ENCODE results near the gene TAB2. TPM values are rescaled to one million over a fixed set of nuclear protein-coding genes. Genes with fewer than 3 reads are reported as not detected.

Gene TAB2
- total RNA-seq, 1 experiment from 2014 or later: 56.7 TPM

DNA sequence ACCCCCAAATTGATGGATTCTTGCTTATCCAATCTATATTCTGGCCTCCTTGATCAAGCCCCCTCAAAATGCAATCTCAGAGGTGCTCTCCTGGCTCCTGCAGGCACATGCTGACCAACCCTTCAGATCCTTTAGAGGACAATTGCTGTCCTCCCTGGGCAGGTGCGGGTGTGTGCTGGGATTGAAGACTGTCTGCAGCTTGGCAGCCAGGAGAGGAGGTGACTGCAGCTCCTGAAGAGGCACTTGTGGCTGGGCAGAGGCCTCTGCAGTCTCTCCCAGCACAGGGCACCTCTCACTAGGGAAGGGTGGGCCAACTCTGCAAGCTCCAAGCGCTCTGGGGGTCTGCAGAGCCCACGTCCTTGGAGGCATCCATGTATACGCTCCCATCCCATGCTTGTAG is 111.1 kb downstream of the TAB2 start:
- peaks cover 1% of the 10 kb centered on the region; the same call in 1 of the 2 replicates for H3K27me3 ChIP-seq (ENCODE audit: insufficient read depth, low read length)
- ChIA-PET POLR2A (no interaction called here), CTCF (interaction anchor here (1.2 kb wide), 1 partner anchor 352 kb away, joined by 3 read pairs; no protein-coding TSS in a partner anchor), RAD21 (ENCODE audit: low non-redundant PET in 1 of 2, low total read pairs in 2 of 2, uncharacterized antibody in 2 of 2, unreplicated experiment in 2 of 2) (no interaction called here)
- no peaks in the 10 kb centered on the region for H4K20me1 ChIP-seq (ENCODE audit: insufficient read depth)
- H3K4me2 ChIP-seq (ENCODE audit: low read length): no peak overlapping the region
- no peak for TF ChIP-seq ZFX (IDR thresholded peaks at IDR 0.05)
- no peak for TF ChIP-seq CBX3 (IDR thresholded peaks at IDR 0.05; ENCODE audit: low read depth)
- no peak for TF ChIP-seq EZH2phosphoT487 (IDR thresholded peaks at IDR 0.05; ENCODE audit: borderline replicate concordance)
- no peak for TF ChIP-seq EGR1 (IDR thresholded peaks at IDR 0.05; ENCODE audit: low read depth)
- TF ChIP-seq CEBPB (IDR thresholded peaks at IDR 0.05; ENCODE audit: low read depth): no peak
- no peak overlapping the region for H3K9ac ChIP-seq (ENCODE audit: low read length)
- no peak overlapping the region for H2AFZ ChIP-seq (ENCODE audit: low read depth, low read length, poor library complexity, severe bottlenecking)
- no peaks in the 10 kb centered on the region for H3K9me3 ChIP-seq (ENCODE audit: control insufficient read depth in 1 of 2, insufficient read depth in 1 of 2, low read depth in 1 of 2, low read length in 2 of 2)
- no peak for DNase-seq (ENCODE audit: low read depth, low spot score)
- no peaks in the 10 kb centered on the region for H3K79me2 ChIP-seq (ENCODE audit: insufficient read depth, low read length)
- H3K4me1 ChIP-seq (ENCODE audit: control insufficient read depth in 1 of 2, insufficient read depth in 2 of 2, low read length in 2 of 2): peaks cover 0 to 7% of the 10 kb centered on the region in 2 experiments; a peak in 2 of 4 replicates
- intact Hi-C loops (cut with micrococcal nuclease): no loop called here
- BruUV-seq (replicated peaks): no TSS peak
- ATAC-seq: no peak
- no peak overlapping the region for H3K27ac ChIP-seq (ENCODE audit: low read depth, low read length)
- no peaks in the 10 kb centered on the region for H3K9me2 ChIP-seq (ENCODE audit: insufficient read depth)
- H3K4me3 ChIP-seq (replicated peaks in 1 of 2; ENCODE audit: low read depth in 1 of 2, low read length in 2 of 2): no peak overlapping the region
- H3K36me3 ChIP-seq (ENCODE audit: control insufficient read depth in 1 of 2, insufficient read depth in 2 of 2, low read length in 2 of 2): no peaks in the 10 kb centered on the region

DNA sequence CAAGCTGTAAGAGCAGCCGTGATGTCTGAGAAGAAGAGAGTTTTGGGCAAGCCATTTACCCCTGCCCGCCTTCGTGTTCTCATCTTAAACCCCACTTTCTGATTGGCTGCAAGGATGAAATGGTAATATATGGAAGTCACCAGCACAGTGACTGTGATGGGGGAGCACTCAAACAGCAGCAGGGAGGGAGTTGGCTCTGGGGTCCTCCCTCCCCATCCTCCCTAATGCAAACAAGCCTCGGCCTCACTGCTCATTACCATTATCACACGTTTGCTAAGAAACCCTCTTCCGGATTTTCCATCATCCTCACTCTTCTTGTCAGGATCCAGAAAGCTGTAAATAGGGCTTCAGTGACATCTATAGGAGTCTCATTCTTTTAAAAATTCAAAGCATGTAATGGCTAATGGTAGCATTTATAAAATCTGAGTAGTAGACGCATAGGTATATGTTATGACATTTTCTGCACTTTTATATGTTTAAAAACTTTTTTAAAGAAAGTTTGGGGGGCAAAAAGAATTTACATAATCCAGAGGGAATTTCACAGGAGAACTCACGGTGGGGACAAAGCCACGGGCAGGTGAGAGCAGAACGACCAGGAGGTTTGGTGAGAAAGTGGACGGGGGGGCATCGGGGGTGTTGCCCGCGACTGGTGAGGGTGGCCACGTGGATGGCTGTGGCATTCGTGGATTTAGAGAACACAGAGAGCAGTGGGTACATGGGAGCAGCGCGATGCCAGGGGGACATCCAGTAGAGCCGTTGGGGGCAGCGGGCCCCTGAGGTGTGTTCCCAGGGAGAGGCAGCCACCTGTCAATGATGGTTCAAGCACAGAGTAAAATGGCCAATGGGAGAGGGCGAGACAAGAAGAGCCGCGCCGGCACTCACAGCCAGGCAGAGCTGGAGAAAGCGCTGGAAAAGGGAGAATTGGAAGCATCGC is 112.2 kb downstream of the TAB2 start:
- CTCF ChIA-PET: interaction anchor here (1.2 kb wide), 1 partner anchor 353 kb away, joined by 3 read pairs; no protein-coding TSS in a partner anchor

More for the DNA sequence above, 112.2 kb downstream of the TAB2 start:
- Histone ChIP-seq H3K9me2 (ENCODE audit: insufficient read depth) (no peaks in the 10 kb centered on the region), H2AFZ (ENCODE audit: low read depth, low read length, poor library complexity, severe bottlenecking) (no peak overlapping the region), H3K79me2 (ENCODE audit: insufficient read depth, low read length) (no peaks in the 10 kb centered on the region), H4K20me1 (ENCODE audit: insufficient read depth) (no peaks in the 10 kb centered on the region), H3K4me3 (replicated peaks in 1 of 2; ENCODE audit: low read depth in 1 of 2, low read length in 2 of 2) (no peak overlapping the region), H3K4me1 (ENCODE audit: control insufficient read depth in 1 of 2, insufficient read depth in 2 of 2, low read length in 2 of 2) (peaks cover 0 to 7% of the 10 kb centered on the region in 2 experiments; a peak in 2 of 4 replicates), H3K27me3 (ENCODE audit: insufficient read depth, low read length) (no peaks in the 10 kb centered on the region), H3K36me3 (ENCODE audit: control insufficient read depth in 1 of 2, insufficient read depth in 2 of 2, low read length in 2 of 2) (no peaks in the 10 kb centered on the region), H3K9me3 (ENCODE audit: control insufficient read depth in 1 of 2, insufficient read depth in 1 of 2, low read depth in 1 of 2, low read length in 2 of 2) (no peaks in the 10 kb centered on the region), H3K27ac (ENCODE audit: low read depth, low read length) (no peak overlapping the region), H3K4me2 (ENCODE audit: low read length) (no peak overlapping the region), H3K9ac (ENCODE audit: low read length) (no peak overlapping the region)
- TF ChIP-seq RAD21 (IDR thresholded peaks at IDR 0.05; ENCODE audit: low read depth) (peak; percentile 49; the same call in 1 of the 2 replicates), SIN3A (IDR thresholded peaks at IDR 0.05; ENCODE audit: low read depth) (no peak), CTCF (IDR thresholded peaks at IDR 0.05 in 2 of 3, conservative IDR thresholded peaks at IDR 0.05 in 1 of 3; ENCODE audit: borderline replicate concordance in 1 of 3, insufficient read depth in 1 of 3, low read depth in 2 of 3, low read length in 2 of 3) (peak in 1 of 3 experiments; percentile 21; a peak in 1 of 6 replicates), FOSL1 (IDR thresholded peaks at IDR 0.05; ENCODE audit: low read depth) (no peak), ZNF274 (IDR thresholded peaks at IDR 0.05; ENCODE audit: low read depth, low read length) (no peak)
- TF ChIP-seq, protein P1, sequence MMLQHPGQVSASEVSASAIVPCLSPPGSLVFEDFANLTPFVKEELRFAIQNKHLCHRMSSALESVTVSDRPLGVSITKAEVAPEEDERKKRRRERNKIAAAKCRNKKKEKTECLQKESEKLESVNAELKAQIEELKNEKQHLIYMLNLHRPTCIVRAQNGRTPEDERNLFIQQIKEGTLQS (IDR thresholded peaks at IDR 0.05): no peak
- RAD21 ChIA-PET (ENCODE audit: low non-redundant PET in 1 of 2, low total read pairs in 2 of 2, uncharacterized antibody in 2 of 2, unreplicated experiment in 2 of 2): no interaction called here
- ATAC-seq (no peak), DNase-seq (ENCODE audit: low read depth, low spot score) (no peak)
- BruUV-seq (replicated peaks): no TSS peak
- intact Hi-C loops (cut with micrococcal nuclease): loop anchor here (5.0 kb wide), 2 partner anchors 88 to 852 kb away; no protein-coding TSS in a partner anchor
- POLR2A ChIA-PET: no interaction called here

All from HCT116 (cell line).